GM23338 (cell line): ENCODE data around the gene GNPTAB.

ENCODE experiments used
- CREB1 ChIP-seq: fragments of 250-450 bp; sonication (Bioruptor Pico); IDR thresholded peaks from 2 replicates; pipeline ENCODE4 v1.5.0; 2020; ENCODE audit warnings: low read depth, mild to moderate bottlenecking, moderate library complexity
- ETS1 ChIP-seq: IDR thresholded peaks from 2 replicates; pipeline ENCODE4 v1.6.1; 2016; ENCODE audit warnings: antibody characterized with exemption
- EZH2 ChIP-seq: fragments of 200-600 bp; sonication (generic); IDR thresholded peaks from one replicate; pipeline ENCODE4 v1.8.0; 2017; ENCODE audit warnings: antibody characterized with exemption, mild to moderate bottlenecking, low read depth; ENCODE audit not compliant: unreplicated experiment
- EZH2phosphoT487 ChIP-seq: fragments of 200-600 bp; sonication (generic); IDR thresholded peaks from one replicate; pipeline ENCODE4 v1.8.1; 2018; ENCODE audit warnings: antibody characterized with exemption; ENCODE audit not compliant: unreplicated experiment
- JUNB ChIP-seq: IDR thresholded peaks from one replicate; pipeline ENCODE4 v1.6.1; 2016; ENCODE audit warnings: antibody characterized with exemption; ENCODE audit not compliant: unreplicated experiment
- NANOG ChIP-seq: IDR thresholded peaks from 2 replicates; pipeline ENCODE4 v1.6.1; 2016; ENCODE audit warnings: antibody characterized with exemption, borderline replicate concordance
- POLR2AphosphoS5 ChIP-seq: IDR thresholded peaks from 2 replicates; pipeline ENCODE4 v1.6.1; 2016; ENCODE audit warnings: antibody characterized with exemption, low read depth
- STAT1 ChIP-seq: IDR thresholded peaks from one replicate; pipeline ENCODE4 v1.6.1; 2016; ENCODE audit warnings: antibody characterized with exemption; ENCODE audit not compliant: unreplicated experiment
- ZNF114 ChIP-seq: fragments of 250-450 bp; sonication (Bioruptor Pico); IDR thresholded peaks from 2 replicates; pipeline ENCODE4 v1.5.0; 2020; ENCODE audit warnings: mild to moderate bottlenecking, moderate library complexity
- ZNF331 ChIP-seq: fragments of 250-450 bp; sonication (Bioruptor Pico); IDR thresholded peaks from 2 replicates; pipeline ENCODE4 v1.5.0; 2020; ENCODE audit warnings: low read depth, mild to moderate bottlenecking, moderate library complexity
- ZNF462 ChIP-seq: fragments of 250-450 bp; sonication (Bioruptor Pico); IDR thresholded peaks from 2 replicates; pipeline ENCODE4 v1.5.0; 2020; ENCODE audit warnings: mild to moderate bottlenecking, moderate library complexity
- TF ChIP-seq, protein P1 (sequence below), 2 experiments: fragments of 200-600 bp in 1 of 2; sonication (generic) in 1 of 2; conservative IDR thresholded peaks; 2 replicates each; pipeline versions ENCODE4 v1.5.1 to v1.6.1; 2016 to 2017; ENCODE audit warnings: antibody characterized with exemption in 2 of 2, low read depth in 2 of 2, mild to moderate bottlenecking in 2 of 2, moderate library complexity in 1 of 2
- TF ChIP-seq, protein P2 (sequence below): IDR thresholded peaks from one replicate; pipeline ENCODE4 v1.6.1; 2018; ENCODE audit warnings: antibody characterized with exemption; ENCODE audit not compliant: unreplicated experiment

- TF ChIP-seq, protein P1, sequence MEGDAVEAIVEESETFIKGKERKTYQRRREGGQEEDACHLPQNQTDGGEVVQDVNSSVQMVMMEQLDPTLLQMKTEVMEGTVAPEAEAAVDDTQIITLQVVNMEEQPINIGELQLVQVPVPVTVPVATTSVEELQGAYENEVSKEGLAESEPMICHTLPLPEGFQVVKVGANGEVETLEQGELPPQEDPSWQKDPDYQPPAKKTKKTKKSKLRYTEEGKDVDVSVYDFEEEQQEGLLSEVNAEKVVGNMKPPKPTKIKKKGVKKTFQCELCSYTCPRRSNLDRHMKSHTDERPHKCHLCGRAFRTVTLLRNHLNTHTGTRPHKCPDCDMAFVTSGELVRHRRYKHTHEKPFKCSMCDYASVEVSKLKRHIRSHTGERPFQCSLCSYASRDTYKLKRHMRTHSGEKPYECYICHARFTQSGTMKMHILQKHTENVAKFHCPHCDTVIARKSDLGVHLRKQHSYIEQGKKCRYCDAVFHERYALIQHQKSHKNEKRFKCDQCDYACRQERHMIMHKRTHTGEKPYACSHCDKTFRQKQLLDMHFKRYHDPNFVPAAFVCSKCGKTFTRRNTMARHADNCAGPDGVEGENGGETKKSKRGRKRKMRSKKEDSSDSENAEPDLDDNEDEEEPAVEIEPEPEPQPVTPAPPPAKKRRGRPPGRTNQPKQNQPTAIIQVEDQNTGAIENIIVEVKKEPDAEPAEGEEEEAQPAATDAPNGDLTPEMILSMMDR (conservative IDR thresholded peaks at IDR 0.05; ENCODE audit: low read depth in 2 of 2), result no peak
- TF ChIP-seq POLR2AphosphoS5 (no peak), EZH2 (no peak), EZH2phosphoT487 (no peak), JUNB (no peak), CREB1 (no peak), STAT1 (no peak), NANOG (no peak), ZNF331 (CRISPR knock-in tag) (no peak), ETS1 (no peak), ZNF114 (CRISPR knock-in tag) (no peak), ZNF462 (CRISPR knock-in tag) (no peak)
- TF ChIP-seq, protein P2, sequence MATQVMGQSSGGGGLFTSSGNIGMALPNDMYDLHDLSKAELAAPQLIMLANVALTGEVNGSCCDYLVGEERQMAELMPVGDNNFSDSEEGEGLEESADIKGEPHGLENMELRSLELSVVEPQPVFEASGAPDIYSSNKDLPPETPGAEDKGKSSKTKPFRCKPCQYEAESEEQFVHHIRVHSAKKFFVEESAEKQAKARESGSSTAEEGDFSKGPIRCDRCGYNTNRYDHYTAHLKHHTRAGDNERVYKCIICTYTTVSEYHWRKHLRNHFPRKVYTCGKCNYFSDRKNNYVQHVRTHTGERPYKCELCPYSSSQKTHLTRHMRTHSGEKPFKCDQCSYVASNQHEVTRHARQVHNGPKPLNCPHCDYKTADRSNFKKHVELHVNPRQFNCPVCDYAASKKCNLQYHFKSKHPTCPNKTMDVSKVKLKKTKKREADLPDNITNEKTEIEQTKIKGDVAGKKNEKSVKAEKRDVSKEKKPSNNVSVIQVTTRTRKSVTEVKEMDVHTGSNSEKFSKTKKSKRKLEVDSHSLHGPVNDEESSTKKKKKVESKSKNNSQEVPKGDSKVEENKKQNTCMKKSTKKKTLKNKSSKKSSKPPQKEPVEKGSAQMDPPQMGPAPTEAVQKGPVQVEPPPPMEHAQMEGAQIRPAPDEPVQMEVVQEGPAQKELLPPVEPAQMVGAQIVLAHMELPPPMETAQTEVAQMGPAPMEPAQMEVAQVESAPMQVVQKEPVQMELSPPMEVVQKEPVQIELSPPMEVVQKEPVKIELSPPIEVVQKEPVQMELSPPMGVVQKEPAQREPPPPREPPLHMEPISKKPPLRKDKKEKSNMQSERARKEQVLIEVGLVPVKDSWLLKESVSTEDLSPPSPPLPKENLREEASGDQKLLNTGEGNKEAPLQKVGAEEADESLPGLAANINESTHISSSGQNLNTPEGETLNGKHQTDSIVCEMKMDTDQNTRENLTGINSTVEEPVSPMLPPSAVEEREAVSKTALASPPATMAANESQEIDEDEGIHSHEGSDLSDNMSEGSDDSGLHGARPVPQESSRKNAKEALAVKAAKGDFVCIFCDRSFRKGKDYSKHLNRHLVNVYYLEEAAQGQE, result no peak
These were observed 60.9 kb downstream of the GNPTAB start for GRCh38 chr12:101769865-101770264.
